Gastrocnemius medialis (tissue), 4 donors: ENCODE results near the gene PCSK5. TPM values are rescaled to one million over a fixed set of nuclear protein-coding genes. Genes with fewer than 3 reads are reported as not detected.

ENCODE experiments used
- ATAC-seq, 2 donors: fragments of 150-250 bp; one replicate each; pipeline ENCODE4 v1.9.1; 2016
- DNase-seq, 2 donors: peaks; one replicate each; pipeline ENCODE4 v3.0.0-alpha.2; 2019
- H3K27ac ChIP-seq, 4 donors: fragments of 200-600 bp; sonication (generic); 1 replicate in 1 of 4; 2 replicates in 3 of 4; pipeline ENCODE4 v1.5.1; 2016 to 2018; ENCODE audit warnings: mild to moderate bottlenecking in 2 of 4, moderate library complexity in 1 of 4
- H3K27me3 ChIP-seq, 3 donors: fragments of 200-600 bp; sonication (generic) in 2 of 3; 1 replicate in 1 of 3; 2 replicates in 2 of 3; pipeline versions ENCODE4 v1.5.1 to v1.6.0; 2016 to 2019; ENCODE audit warnings: mild to moderate bottlenecking in 1 of 3, moderate library complexity in 1 of 3
- H3K36me3 ChIP-seq, 2 donors: fragments of 200-600 bp; sonication (generic) in 1 of 2; one replicate each; pipeline ENCODE4 v1.5.1; 2017 to 2018
- H3K4me1 ChIP-seq, 2 donors: fragments of 200-600 bp; sonication (generic) in 1 of 2; one replicate each; pipeline ENCODE4 v1.5.1; 2016 to 2017; ENCODE audit warnings: mild to moderate bottlenecking in 2 of 2
- H3K4me3 ChIP-seq, 4 donors: fragments of 200-600 bp; sonication (generic) in 3 of 4; 1 replicate in 1 of 4; 2 replicates in 3 of 4; pipeline ENCODE4 v1.5.1; 2016 to 2019; ENCODE audit warnings: mild to moderate bottlenecking in 2 of 4
- H3K9me3 ChIP-seq, 3 donors: fragments of 200-600 bp; sonication (generic) in 2 of 3; 1 replicate in 1 of 3; 2 replicates in 2 of 3; pipeline ENCODE4 v1.5.1; 2016 to 2019
- CTCF ChIP-seq, 5 experiments: fragments of 450-650 bp in 3 of 5; fragments of 200-600 bp in 2 of 5; sonication (generic) in 2 of 5; IDR thresholded peaks in 4 of 5; conservative IDR thresholded peaks in 1 of 5; 1 replicate in 4 of 5; 2 replicates in 1 of 5; pipeline ENCODE4 v1.5.1; 2016 to 2019; ENCODE audit warnings: antibody characterized with exemption in 5 of 5, mild to moderate bottlenecking in 3 of 5, moderate library complexity in 3 of 5
- POLR2A ChIP-seq, 2 donors: fragments of 450-650 bp; IDR thresholded peaks; one replicate each; pipeline ENCODE4 v1.6.1; 2017; ENCODE audit warnings: antibody characterized with exemption in 2 of 2, mild to moderate bottlenecking in 2 of 2, moderate library complexity in 2 of 2
- in situ Hi-C, 4 donors: fragments of 200-750 bp; cut with MboI; loops; one replicate each; pipeline versions ENCODE4 v1.15.0 to v1.8.0; 2017; ENCODE audit warnings: low sequenced_read_pairs in 4 of 4
- intact Hi-C: fragments of 100-400 bp; cut with DNase I; formaldehyde crosslinking; loops from one replicate; pipeline ENCODE4 v1.15.1; 2023; ENCODE audit warnings: low total_unique reads
- total RNA-seq, 4 donors: library from RNA; depleted of rRNA; stranded (reverse); fragments of >200 nt; gene quantifications; one replicate each; pipeline versions ENCODE4 v1.1.0 to v1.2.3, GENCODE V29; 2016

PCSK5 gene
- total RNA-seq, 4 donors from 2014 or later = 1.3 to 8.3 (median 3.2) TPM

- in situ Hi-C loops = no loop called here
- intact Hi-C loops = no loop called here
These were observed 268.9 kb downstream of the PCSK5 start for GRCh38 chr9:76159293-76159926.

GRCh38 chr9:76161106-76161505 lies 270.6 kb downstream of the PCSK5 start:
- Histone ChIP-seq H3K27ac (no peak overlapping the region), H3K4me1 (peaks cover 0 to 2% of the 10 kb centered on the region in 2 donors), H3K4me3 (no peak overlapping the region), H3K27me3 (no peaks in the 10 kb centered on the region), H3K9me3 (no peaks in the 10 kb centered on the region), H3K36me3 (peaks cover 0 to 5% of the 10 kb centered on the region in 2 donors)
- in situ Hi-C loops = no loop called here
- no peak for DNase-seq
- TF ChIP-seq CTCF (IDR thresholded peaks at IDR 0.05 in 4 of 5, conservative IDR thresholded peaks at IDR 0.05 in 1 of 5) (no peak), POLR2A (IDR thresholded peaks at IDR 0.05) (no peak)
- intact Hi-C loops = no loop called here
- no peak for ATAC-seq

More at GRCh38 chr9:76159293-76159926, 268.9 kb downstream of the PCSK5 start:
- H3K36me3 ChIP-seq = peaks cover 0 to 5% of the 10 kb centered on the region in 2 donors
- TF ChIP-seq POLR2A (IDR thresholded peaks at IDR 0.05) = no peak
- TF ChIP-seq CTCF (IDR thresholded peaks at IDR 0.05 in 4 of 5, conservative IDR thresholded peaks at IDR 0.05 in 1 of 5) = no peak
- H3K4me3 ChIP-seq = no peak overlapping the region
- ATAC-seq (no peak), DNase-seq (no peak)
- no peaks in the 10 kb centered on the region for H3K27me3 ChIP-seq
- peaks cover 0 to 2% of the 10 kb centered on the region in 2 donors for H3K4me1 ChIP-seq
- no peak overlapping the region for H3K27ac ChIP-seq
- no peaks in the 10 kb centered on the region for H3K9me3 ChIP-seq

- no peaks in the 10 kb centered on the region for H3K9me3 ChIP-seq
- no peak overlapping the region for H3K4me3 ChIP-seq
- H3K27ac ChIP-seq = no peak overlapping the region
- H3K4me1 ChIP-seq = peaks cover 0 to 2% of the 10 kb centered on the region in 2 donors
- TF ChIP-seq CTCF (IDR thresholded peaks at IDR 0.05 in 4 of 5, conservative IDR thresholded peaks at IDR 0.05 in 1 of 5) (no peak), POLR2A (IDR thresholded peaks at IDR 0.05) (no peak)
- ATAC-seq = no peak
- intact Hi-C loops (no loop called here), in situ Hi-C loops (no loop called here)
- peaks cover 0 to 5% of the 10 kb centered on the region in 2 donors for H3K36me3 ChIP-seq
- no peaks in the 10 kb centered on the region for H3K27me3 ChIP-seq
- DNase-seq = no peak
These were observed 271.1 kb downstream of the PCSK5 start for GRCh38 chr9:76161541-76161940.

GRCh38 chr9:76162086-76162730 lies 271.7 kb downstream of the PCSK5 start:
- DNase-seq = no peak

More at GRCh38 chr9:76162086-76162730, 271.7 kb downstream of the PCSK5 start:
- H3K9me3 ChIP-seq = no peaks in the 10 kb centered on the region
- H3K4me1 ChIP-seq = peaks cover 0 to 2% of the 10 kb centered on the region in 2 donors
- no peaks in the 10 kb centered on the region for H3K27me3 ChIP-seq
- TF ChIP-seq CTCF (IDR thresholded peaks at IDR 0.05 in 4 of 5, conservative IDR thresholded peaks at IDR 0.05 in 1 of 5) = no peak
- no peak for TF ChIP-seq POLR2A (IDR thresholded peaks at IDR 0.05)
- no peak overlapping the region for H3K4me3 ChIP-seq
- no peak for ATAC-seq
- intact Hi-C loops = no loop called here
- in situ Hi-C loops = no loop called here
- no peak overlapping the region for H3K27ac ChIP-seq
- H3K36me3 ChIP-seq = peaks cover 0 to 5% of the 10 kb centered on the region in 2 donors
